ENCODE data around the gene LHFPL6.

DNA sequence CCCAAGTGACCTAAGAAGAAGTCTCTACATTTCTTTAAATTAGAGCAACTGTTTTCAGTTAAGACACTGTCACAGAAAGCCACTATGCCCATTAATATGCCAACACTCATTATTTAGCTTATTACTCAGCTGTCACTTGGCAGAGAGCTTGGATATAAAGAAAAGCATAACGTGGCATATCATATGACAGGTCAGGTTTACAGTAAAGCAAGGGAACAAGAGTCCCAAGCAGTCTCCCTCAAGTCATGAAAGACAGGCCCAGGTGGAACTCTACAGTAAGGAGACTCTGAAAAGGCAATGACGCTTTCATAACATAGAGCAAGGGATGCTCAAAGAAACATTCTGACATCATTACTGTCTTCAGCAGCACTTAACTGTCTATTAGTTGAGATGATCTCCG lies 6.3 kb downstream of the LHFPL6 start:
- TF ChIP-seq RAD21 (IDR thresholded peaks at IDR 0.05; ENCODE audit: low read depth) (no peak), YY1 (IDR thresholded peaks at IDR 0.05; ENCODE audit: low read depth) (no peak), EGR1 (IDR thresholded peaks at IDR 0.05) (no peak), FOXM1 (IDR thresholded peaks at IDR 0.05; ENCODE audit: borderline replicate concordance, low read depth) (no peak), EP300 (IDR thresholded peaks at IDR 0.05; ENCODE audit: borderline replicate concordance) (no peak), CREB1 (IDR thresholded peaks at IDR 0.05; ENCODE audit: low read depth) (no peak), TAF1 (IDR thresholded peaks at IDR 0.05; ENCODE audit: low read depth) (no peak), CEBPB (IDR thresholded peaks at IDR 0.05) (no peak), TCF12 (IDR thresholded peaks at IDR 0.05; ENCODE audit: low read depth) (no peak), NFIC (IDR thresholded peaks at IDR 0.05) (no peak), ZBTB7A (IDR thresholded peaks at IDR 0.05; ENCODE audit: low read depth) (no peak)
- TF ChIP-seq, protein P1, sequence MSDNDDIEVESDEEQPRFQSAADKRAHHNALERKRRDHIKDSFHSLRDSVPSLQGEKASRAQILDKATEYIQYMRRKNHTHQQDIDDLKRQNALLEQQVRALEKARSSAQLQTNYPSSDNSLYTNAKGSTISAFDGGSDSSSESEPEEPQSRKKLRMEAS (IDR thresholded peaks at IDR 0.05), result no peak
- TF ChIP-seq, protein P2, sequence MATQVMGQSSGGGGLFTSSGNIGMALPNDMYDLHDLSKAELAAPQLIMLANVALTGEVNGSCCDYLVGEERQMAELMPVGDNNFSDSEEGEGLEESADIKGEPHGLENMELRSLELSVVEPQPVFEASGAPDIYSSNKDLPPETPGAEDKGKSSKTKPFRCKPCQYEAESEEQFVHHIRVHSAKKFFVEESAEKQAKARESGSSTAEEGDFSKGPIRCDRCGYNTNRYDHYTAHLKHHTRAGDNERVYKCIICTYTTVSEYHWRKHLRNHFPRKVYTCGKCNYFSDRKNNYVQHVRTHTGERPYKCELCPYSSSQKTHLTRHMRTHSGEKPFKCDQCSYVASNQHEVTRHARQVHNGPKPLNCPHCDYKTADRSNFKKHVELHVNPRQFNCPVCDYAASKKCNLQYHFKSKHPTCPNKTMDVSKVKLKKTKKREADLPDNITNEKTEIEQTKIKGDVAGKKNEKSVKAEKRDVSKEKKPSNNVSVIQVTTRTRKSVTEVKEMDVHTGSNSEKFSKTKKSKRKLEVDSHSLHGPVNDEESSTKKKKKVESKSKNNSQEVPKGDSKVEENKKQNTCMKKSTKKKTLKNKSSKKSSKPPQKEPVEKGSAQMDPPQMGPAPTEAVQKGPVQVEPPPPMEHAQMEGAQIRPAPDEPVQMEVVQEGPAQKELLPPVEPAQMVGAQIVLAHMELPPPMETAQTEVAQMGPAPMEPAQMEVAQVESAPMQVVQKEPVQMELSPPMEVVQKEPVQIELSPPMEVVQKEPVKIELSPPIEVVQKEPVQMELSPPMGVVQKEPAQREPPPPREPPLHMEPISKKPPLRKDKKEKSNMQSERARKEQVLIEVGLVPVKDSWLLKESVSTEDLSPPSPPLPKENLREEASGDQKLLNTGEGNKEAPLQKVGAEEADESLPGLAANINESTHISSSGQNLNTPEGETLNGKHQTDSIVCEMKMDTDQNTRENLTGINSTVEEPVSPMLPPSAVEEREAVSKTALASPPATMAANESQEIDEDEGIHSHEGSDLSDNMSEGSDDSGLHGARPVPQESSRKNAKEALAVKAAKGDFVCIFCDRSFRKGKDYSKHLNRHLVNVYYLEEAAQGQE (IDR thresholded peaks at IDR 0.05; ENCODE audit: low read depth), result no peak
